Small intestine (tissue), 7 donors: ENCODE measurements around the gene PFAS. TPM values are rescaled to one million over a fixed set of nuclear protein-coding genes. Genes with fewer than 3 reads are reported as not detected.
"Not testable (repeated sequence)": the region's sequence is repeated elsewhere in the genome, so short reads cannot be mapped to it uniquely, and the experiment has no call there.

ENCODE experiments used
- DNase-seq, 2 donors: peaks; one replicate each; pipeline versions ENCODE4 v3.0.0 to v3.0.0-alpha.2; 2013
- FAIRE-seq: peaks from 2 replicates; lab custom pipeline; 2012; peaks lifted over from hg19 to GRCh38; lab: Jason Lieb, UNC
- H3K27ac ChIP-seq, 3 donors: one replicate each; pipeline ENCODE4 v1.5.1; 2013; ENCODE audit warnings: low read length in 2 of 3, mild to moderate bottlenecking in 2 of 3, control low read depth in 1 of 3, inconsistent platforms in 1 of 3, low read depth in 1 of 3, moderate library complexity in 1 of 3
- H3K27me3 ChIP-seq, 3 donors: one replicate each; pipeline ENCODE4 v1.6.1; 2013; ENCODE audit warnings: low read length in 3 of 3, inconsistent platforms in 1 of 3; ENCODE audit not compliant: control insufficient read depth in 3 of 3, insufficient read depth in 3 of 3
- H3K36me3 ChIP-seq, 3 donors: one replicate each; pipeline ENCODE4 v1.6.1; 2013; ENCODE audit warnings: low read length in 3 of 3, inconsistent platforms in 1 of 3, low read depth in 1 of 3, mild to moderate bottlenecking in 1 of 3, moderate library complexity in 1 of 3; ENCODE audit not compliant: control insufficient read depth in 3 of 3, insufficient read depth in 2 of 3
- H3K4me1 ChIP-seq, 3 donors: one replicate each; pipeline ENCODE4 v1.6.1; 2013; ENCODE audit warnings: low read length in 2 of 3, inconsistent platforms in 1 of 3, low read depth in 1 of 3, mild to moderate bottlenecking in 1 of 3, moderate library complexity in 1 of 3; ENCODE audit not compliant: control insufficient read depth in 3 of 3, insufficient read depth in 2 of 3
- H3K4me3 ChIP-seq, 3 donors: one replicate each; pipeline ENCODE4 v1.5.1; 2013; ENCODE audit warnings: low read length in 3 of 3, control low read depth in 1 of 3, inconsistent platforms in 1 of 3, low read depth in 1 of 3, mild to moderate bottlenecking in 1 of 3, moderate library complexity in 1 of 3
- H3K9me3 ChIP-seq, 2 donors: one replicate each; pipeline ENCODE4 v1.6.1; 2013; ENCODE audit warnings: low read depth in 1 of 2, low read length in 1 of 2; ENCODE audit not compliant: control insufficient read depth in 2 of 2, insufficient read depth in 1 of 2
- WGBS, 3 donors: extraction: QIAGEN DNeasy Blood & Tissue Kit; methylation state at CpG; one replicate each; pipeline ENCODE4 v1.1.7; 2013; 5-methylcytosine and 5-hydroxymethylcytosine counted together
- polyA plus RNA-seq, 4 donors: library from polyadenylated mRNA; stranded (reverse) in 3 of 4; unstranded in 1 of 4; fragments of 200-250 nt in 3 of 4; fragments of 120-200 nt in 1 of 4; gene quantifications; one replicate each; pipeline versions ENCODE4 v1.2.1 to v1.2.3, GENCODE V29; 2013
- donor health status: healthy with polysubstance abuse.
- donor health status: control.
- donor health status: control.
- donor health status: Bipolar disorder and iron deficiency.
- donor health status: healthy.

The PFAS gene
- polyA plus RNA-seq, 4 donors, result 6.9 to 21.4 (median 13.6) TPM

- DNase-seq, H3K9me3 ChIP-seq, H3K36me3 ChIP-seq, H3K4me1 ChIP-seq, FAIRE-seq, H3K4me3 ChIP-seq, H3K27ac ChIP-seq, H3K27me3 ChIP-seq: not testable (repeated sequence)
- WGBS, 3 donors, result 88 to 89% (median 89%) methylated on average over 15 of the region's 15 CpGs
These were observed 35.1 kb upstream of the PFAS start for GRCh38 chr17:8214000-8214399.

GRCh38 chr17:8220783-8221662, 28.1 kb upstream of the PFAS start:
- DNase-seq, result peak; percentile 92 to 96
- Histone ChIP-seq H3K4me3 (peak overlapping the region; percentile 55 to 85 (median 60)), H3K27me3 (no peaks in the 10 kb centered on the region), H3K4me1 (peaks cover 0 to 12% (median 4%) of the 10 kb centered on the region in 3 donors), H3K9me3 (no peaks in the 10 kb centered on the region), H3K27ac (peak overlapping the region; percentile 96 to 97 (median 97)), H3K36me3 (no peaks in the 10 kb centered on the region)
- FAIRE-seq, result no peak
- WGBS, 3 donors, result 0 to 2% (median 1%) methylated on average over 45 of the region's 45 CpGs

- WGBS, 3 donors, result 0 to 1% (median 1%) methylated on average over 40 of the region's 40 CpGs
- DNase-seq, result peak; percentile 92 to 95
- H3K4me3 ChIP-seq, result peak overlapping the region; percentile 55 to 85 (median 60)
- no peaks in the 10 kb centered on the region for H3K9me3 ChIP-seq
- H3K4me1 ChIP-seq, result peaks cover 0 to 15% (median 4%) of the 10 kb centered on the region in 3 donors
- FAIRE-seq, result no peak
- H3K36me3 ChIP-seq, result no peaks in the 10 kb centered on the region
- H3K27ac ChIP-seq, result peak overlapping the region; percentile 96 to 97 (median 97)
- H3K27me3 ChIP-seq, result no peaks in the 10 kb centered on the region
These were observed 27.3 kb upstream of the PFAS start for GRCh38 chr17:8221663-8222379.

DNA sequence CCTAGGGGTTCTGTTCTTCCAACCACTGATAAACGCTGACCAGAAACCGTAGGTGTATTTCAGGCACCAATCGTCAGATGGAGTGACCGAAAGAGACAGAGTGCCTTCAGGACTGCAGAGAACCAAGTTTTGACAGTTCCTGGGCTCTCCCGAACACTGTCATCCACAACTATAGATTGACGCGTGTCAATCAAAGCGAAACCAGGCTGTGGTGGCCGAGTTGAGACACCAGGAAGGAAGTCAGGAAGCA, 26.8 kb upstream of the PFAS start:
- Histone ChIP-seq H3K4me1 (peaks cover 0 to 20% (median 4%) of the 10 kb centered on the region in 3 donors), H3K27ac (peak overlapping the region; percentile 96 to 97 (median 97)), H3K27me3 (no peaks in the 10 kb centered on the region), H3K36me3 (peaks cover 0 to under 1% (median 0%) of the 10 kb centered on the region in 3 donors), H3K9me3 (no peaks in the 10 kb centered on the region), H3K4me3 (peak overlapping the region; percentile 34 to 85 (median 60))
- no peak for DNase-seq
- WGBS, 3 donors, result 0 to 1% (median 0%) methylated on average over 9 of the region's 9 CpGs
- no peak for FAIRE-seq

DNA sequence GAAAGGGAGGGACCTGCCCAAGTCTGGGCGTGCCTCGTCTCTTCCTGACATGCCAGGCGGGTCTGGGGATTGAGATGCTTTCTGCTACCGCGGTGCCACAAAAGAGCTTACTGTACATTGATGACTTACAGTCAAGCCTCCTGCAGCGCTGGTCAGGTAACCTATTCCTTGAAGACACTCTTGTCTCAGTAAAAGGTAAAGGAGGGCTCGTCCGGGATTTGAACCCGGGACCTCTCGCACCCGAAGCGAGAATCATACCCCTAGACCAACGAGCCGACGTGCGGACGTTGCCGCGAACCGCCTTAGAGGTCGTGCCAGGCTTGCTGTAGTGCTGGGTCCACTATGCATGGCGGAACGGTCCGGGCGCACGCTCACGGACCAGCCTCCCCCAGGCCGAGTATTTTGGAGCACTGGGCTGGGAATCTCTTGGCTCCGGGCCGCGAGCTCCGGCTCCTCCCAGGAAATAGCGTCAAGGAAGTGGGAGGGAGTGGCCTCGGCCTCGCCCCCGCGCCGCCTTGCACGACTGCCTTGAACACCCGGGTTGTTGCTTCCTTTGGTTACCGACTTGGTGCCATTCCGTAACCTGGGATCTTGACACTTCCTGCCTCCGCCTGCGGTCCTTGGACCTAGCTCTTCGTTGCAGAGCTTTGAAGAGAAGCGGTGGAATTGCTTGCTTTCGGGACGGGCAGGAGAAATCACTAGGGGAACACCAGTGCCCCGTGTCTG, 26.3 kb upstream of the PFAS start:
- peaks cover 0 to 6% (median 1%) of the 10 kb centered on the region in 3 donors for H3K36me3 ChIP-seq
- whole genome bisulfite sequencing, 3 donors, result 0% methylated on average over 49 of the region's 49 CpGs

DNA sequence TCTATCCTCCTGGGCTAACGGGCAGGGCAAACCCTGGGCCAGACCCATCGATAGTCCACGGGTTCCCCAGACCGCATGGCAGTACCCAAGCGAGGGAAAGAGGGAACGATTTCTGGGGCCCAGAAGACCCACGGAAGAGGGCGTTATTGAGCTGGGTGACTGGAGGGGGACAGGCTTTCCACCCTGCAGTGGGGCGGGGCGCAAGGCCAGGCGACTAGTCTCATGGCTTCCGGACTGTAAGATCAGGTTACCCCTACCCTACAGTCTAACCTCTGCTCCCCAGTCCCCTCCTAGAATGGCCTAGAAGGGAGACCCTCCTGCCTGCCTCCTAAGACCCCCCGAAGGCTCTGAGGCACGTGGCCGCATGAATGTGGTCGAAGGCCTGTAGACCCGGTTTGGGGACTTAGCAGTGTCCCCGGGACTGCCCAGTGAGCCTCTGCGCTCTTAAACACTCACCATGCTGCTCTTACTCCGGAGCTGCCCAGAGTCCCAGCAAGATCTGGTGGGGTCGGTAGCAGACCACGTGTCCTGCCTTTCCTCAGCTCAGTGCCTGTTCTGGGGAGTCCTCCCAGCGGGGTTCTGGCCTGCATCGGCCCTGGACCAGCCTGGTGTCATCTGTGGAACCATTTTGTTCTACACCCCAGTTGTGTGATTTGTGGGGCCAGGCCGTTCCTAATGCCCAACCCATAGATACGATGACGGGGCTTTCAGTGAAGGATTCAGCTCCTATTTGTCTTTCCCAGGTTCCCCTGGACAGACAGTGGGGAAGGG, 25.5 kb upstream of the PFAS start:
- Histone ChIP-seq H3K36me3 (peaks cover 0 to 13% (median 5%) of the 10 kb centered on the region in 3 donors), H3K27me3 (no peaks in the 10 kb centered on the region), H3K4me3 (peak overlapping the region; percentile 34 to 85 (median 60)), H3K9me3 (no peaks in the 10 kb centered on the region), H3K27ac (peak overlapping the region; percentile 96 to 97 (median 97)), H3K4me1 (peaks cover 0 to 26% (median 4%) of the 10 kb centered on the region in 3 donors)
- no peak for FAIRE-seq
- peak; percentile 21 to 82 for DNase-seq
- WGBS, 3 donors, result 5 to 7% (median 6%) methylated on average over 27 of the region's 27 CpGs

More for the DNA sequence above, 26.3 kb upstream of the PFAS start:
- Histone ChIP-seq H3K4me1 (peaks cover 0 to 24% (median 4%) of the 10 kb centered on the region in 3 donors), H3K27ac (peak overlapping the region; percentile 96 to 97 (median 97)), H3K4me3 (peak overlapping the region; percentile 34 to 85 (median 60)), H3K9me3 (no peaks in the 10 kb centered on the region), H3K27me3 (no peaks in the 10 kb centered on the region)
- FAIRE-seq, result no peak
- DNase-seq, result peak; percentile 94

- no peak overlapping the region for H3K27ac ChIP-seq
- no peak for DNase-seq
- H3K9me3 ChIP-seq, result no peaks in the 10 kb centered on the region
- 89 to 91% (median 90%) methylated on average over 26 of the region's 26 CpGs for WGBS, 3 donors
- H3K27me3 ChIP-seq, result no peaks in the 10 kb centered on the region
- no peak for FAIRE-seq
- H3K36me3 ChIP-seq, result peaks cover 2 to 28% (median 10%) of the 10 kb centered on the region in 3 donors
- no peak overlapping the region for H3K4me3 ChIP-seq
- H3K4me1 ChIP-seq, result peaks cover 0 to 26% (median 4%) of the 10 kb centered on the region in 3 donors
These were observed 23.9 kb upstream of the PFAS start for GRCh38 chr17:8224891-8225812.
